ENCODE measurements around the gene NBEA.

- TF ChIP-seq CBX3 (IDR thresholded peaks at IDR 0.05; ENCODE audit: low read depth) (no peak), CTCF (IDR thresholded peaks at IDR 0.05 in 2 of 3, conservative IDR thresholded peaks at IDR 0.05 in 1 of 3; ENCODE audit: borderline replicate concordance in 1 of 3, insufficient read depth in 1 of 3, low read depth in 2 of 3, low read length in 2 of 3) (no peak), YY1 (IDR thresholded peaks at IDR 0.05; ENCODE audit: extremely low read depth, insufficient replicate concordance, low read depth, low read length) (no peak), EZH2 (IDR thresholded peaks at IDR 0.05) (no peak), POLR2A (IDR thresholded peaks at IDR 0.05; ENCODE audit: borderline replicate concordance, extremely low read depth, insufficient read depth, insufficient read length) (no peak), POLR2AphosphoS5 (IDR thresholded peaks at IDR 0.05; ENCODE audit: low read depth, low read length) (no peak), JUND (IDR thresholded peaks at IDR 0.05) (no peak), EZH2phosphoT487 (IDR thresholded peaks at IDR 0.05; ENCODE audit: borderline replicate concordance) (no peak), ZNF274 (IDR thresholded peaks at IDR 0.05; ENCODE audit: low read depth, low read length) (no peak), SIN3A (IDR thresholded peaks at IDR 0.05; ENCODE audit: low read depth) (no peak), ZFX (IDR thresholded peaks at IDR 0.05) (no peak), SRF (IDR thresholded peaks at IDR 0.05; ENCODE audit: low read depth) (no peak)
- TF ChIP-seq, protein P1, sequence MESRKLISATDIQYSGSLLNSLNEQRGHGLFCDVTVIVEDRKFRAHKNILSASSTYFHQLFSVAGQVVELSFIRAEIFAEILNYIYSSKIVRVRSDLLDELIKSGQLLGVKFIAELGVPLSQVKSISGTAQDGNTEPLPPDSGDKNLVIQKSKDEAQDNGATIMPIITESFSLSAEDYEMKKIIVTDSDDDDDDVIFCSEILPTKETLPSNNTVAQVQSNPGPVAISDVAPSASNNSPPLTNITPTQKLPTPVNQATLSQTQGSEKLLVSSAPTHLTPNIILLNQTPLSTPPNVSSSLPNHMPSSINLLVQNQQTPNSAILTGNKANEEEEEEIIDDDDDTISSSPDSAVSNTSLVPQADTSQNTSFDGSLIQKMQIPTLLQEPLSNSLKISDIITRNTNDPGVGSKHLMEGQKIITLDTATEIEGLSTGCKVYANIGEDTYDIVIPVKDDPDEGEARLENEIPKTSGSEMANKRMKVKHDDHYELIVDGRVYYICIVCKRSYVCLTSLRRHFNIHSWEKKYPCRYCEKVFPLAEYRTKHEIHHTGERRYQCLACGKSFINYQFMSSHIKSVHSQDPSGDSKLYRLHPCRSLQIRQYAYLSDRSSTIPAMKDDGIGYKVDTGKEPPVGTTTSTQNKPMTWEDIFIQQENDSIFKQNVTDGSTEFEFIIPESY (IDR thresholded peaks at IDR 0.05; ENCODE audit: extremely low read depth, insufficient replicate concordance, low read length) = no peak
- TF ChIP-seq, protein P2, sequence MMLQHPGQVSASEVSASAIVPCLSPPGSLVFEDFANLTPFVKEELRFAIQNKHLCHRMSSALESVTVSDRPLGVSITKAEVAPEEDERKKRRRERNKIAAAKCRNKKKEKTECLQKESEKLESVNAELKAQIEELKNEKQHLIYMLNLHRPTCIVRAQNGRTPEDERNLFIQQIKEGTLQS (IDR thresholded peaks at IDR 0.05) = no peak
These were observed 553.9 kb downstream of the NBEA start for GRCh38 chr13:35496006-35496405.
